Activated naive CD4-positive, alpha-beta T cell treated with anti-CD3 and anti-CD28 coated beads for 36 hours (primary cell): ENCODE results near the gene PTTG1IP2. TPM values are rescaled to one million over a fixed set of nuclear protein-coding genes. Genes with fewer than 3 reads are reported as not detected.
"Not testable (repeated sequence)": the region's sequence is repeated elsewhere in the genome, so short reads cannot be mapped to it uniquely, and the experiment has no call there.

Experiments
- CTCF ChIA-PET: fragments of 350-600 bp; sonication (Branson Sonifier 250); formaldehyde crosslinking; loops from one replicate; lab custom pipeline; 2021; ENCODE audit warnings: antibody characterized with exemption; lab: Charles Lee
- DNase-seq: peaks from one replicate; pipeline ENCODE4 v3.0.0-alpha.2; 2020
- H3K27ac Mint-ChIP-seq: one replicate; pipeline ENCODE4 v1.8.0; 2021; ENCODE audit warnings: mild to moderate bottlenecking, mixed read lengths
- H3K27me3 Mint-ChIP-seq: one replicate; pipeline ENCODE4 v1.8.0; 2021; ENCODE audit warnings: low read depth, mixed read lengths
- H3K36me3 Mint-ChIP-seq: one replicate; pipeline ENCODE4 v1.8.0; 2021; ENCODE audit warnings: low read depth, mixed read lengths
- H3K4me1 Mint-ChIP-seq: one replicate; pipeline ENCODE4 v1.8.0; 2021; ENCODE audit warnings: low read depth, mixed read lengths
- H3K4me3 Mint-ChIP-seq: one replicate; pipeline ENCODE4 v1.8.0; 2021; ENCODE audit warnings: mild to moderate bottlenecking, moderate library complexity, mixed read lengths
- H3K9me3 Mint-ChIP-seq: one replicate; pipeline ENCODE4 v1.8.0; 2021; ENCODE audit warnings: mixed read lengths
- intact Hi-C: fragments of 100-400 bp; cut with micrococcal nuclease; formaldehyde crosslinking; loops from one replicate; pipeline ENCODE4 v1.15.1; 2023
- total RNA-seq, 2 experiments: library from RNA; stranded (reverse); gene quantifications; one replicate each; pipeline ENCODE4 v1.2.3, GENCODE V29; 2021

PTTG1IP2 gene
- total RNA-seq, 2 experiments from 2014 or later: not detected

- no peaks in the 10 kb centered on the region for H3K36me3 Mint-ChIP-seq
- H3K4me3 Mint-ChIP-seq: no peak overlapping the region
- H3K4me1 Mint-ChIP-seq: peaks cover 5% of the 10 kb centered on the region
- CTCF ChIA-PET: interaction anchor here (0.5 to 1.8 kb wide), 16 partner anchors 13 to 1520 kb away, joined by 3 to 19 read pairs (median 4); no protein-coding TSS in a partner anchor
- peaks cover 3% of the 10 kb centered on the region for H3K27me3 Mint-ChIP-seq
- no peak overlapping the region for H3K27ac Mint-ChIP-seq
- H3K9me3 Mint-ChIP-seq: no peaks in the 10 kb centered on the region
- intact Hi-C loops: loop anchor here (1.0 to 10.0 kb wide), 5 partner anchors 65 to 1329 kb away; no protein-coding TSS in a partner anchor
- no peak for DNase-seq
Observed at GRCh38 chr7:90455163-90456030, 14.0 kb upstream of the PTTG1IP2 start.

- intact Hi-C loops: loop anchor here (5.0 to 10.0 kb wide), 2 partner anchors 1179 to 1327 kb away; no protein-coding TSS in a partner anchor
- H3K4me3 Mint-ChIP-seq: no peak overlapping the region
Observed at GRCh38 chr7:90458104-90458503, 11.3 kb upstream of the PTTG1IP2 start.

GRCh38 chr7:90459888-90460287 lies 9.6 kb upstream of the PTTG1IP2 start:
- intact Hi-C loops: loop anchor here (5.0 to 10.0 kb wide), 2 partner anchors 1177 to 1325 kb away; no protein-coding TSS in a partner anchor
- CTCF ChIA-PET: no interaction called here

More at GRCh38 chr7:90458104-90458503, 11.3 kb upstream of the PTTG1IP2 start:
- Mint-ChIP-seq H3K27me3 (peaks cover 3% of the 10 kb centered on the region), H3K36me3 (no peaks in the 10 kb centered on the region), H3K4me1 (peaks cover 9% of the 10 kb centered on the region), H3K27ac (no peak overlapping the region), H3K9me3 (no peaks in the 10 kb centered on the region)
- no peak for DNase-seq
- CTCF ChIA-PET: no interaction called here

GRCh38 chr7:90461219-90461618 lies 8.2 kb upstream of the PTTG1IP2 start:
- peaks cover 23% of the 10 kb centered on the region for H3K9me3 Mint-ChIP-seq
- CTCF ChIA-PET: no interaction called here
- no peak overlapping the region for H3K27ac Mint-ChIP-seq
- intact Hi-C loops: no loop called here
- peaks cover 11% of the 10 kb centered on the region for H3K4me1 Mint-ChIP-seq
- H3K27me3 Mint-ChIP-seq: no peaks in the 10 kb centered on the region
- no peak for DNase-seq
- H3K4me3 Mint-ChIP-seq: no peak overlapping the region
- H3K36me3 Mint-ChIP-seq: peaks cover 22% of the 10 kb centered on the region

More at GRCh38 chr7:90459888-90460287, 9.6 kb upstream of the PTTG1IP2 start:
- Mint-ChIP-seq H3K27me3 (peaks cover 3% of the 10 kb centered on the region), H3K4me1 (peaks cover 16% of the 10 kb centered on the region), H3K36me3 (peaks cover 14% of the 10 kb centered on the region), H3K9me3 (peaks cover 13% of the 10 kb centered on the region), H3K27ac (no peak overlapping the region), H3K4me3 (no peak overlapping the region)
- no peak for DNase-seq

- intact Hi-C loops, CTCF ChIA-PET, H3K27me3 Mint-ChIP-seq, H3K27ac Mint-ChIP-seq, H3K4me3 Mint-ChIP-seq, DNase-seq: not testable (repeated sequence)
- Mint-ChIP-seq H3K4me1 (peaks cover 11% of the 10 kb centered on the region), H3K36me3 (peaks cover 22% of the 10 kb centered on the region), H3K9me3 (peaks cover 23% of the 10 kb centered on the region)
Observed at GRCh38 chr7:90463151-90463628, 6.2 kb upstream of the PTTG1IP2 start.

- Mint-ChIP-seq H3K4me3 (no peak overlapping the region), H3K27me3 (no peaks in the 10 kb centered on the region), H3K4me1 (peaks cover 11% of the 10 kb centered on the region), H3K9me3 (peaks cover 23% of the 10 kb centered on the region), H3K27ac (no peak overlapping the region), H3K36me3 (peaks cover 22% of the 10 kb centered on the region)
- intact Hi-C loops: no loop called here
- CTCF ChIA-PET: no interaction called here
- no peak for DNase-seq
Observed at GRCh38 chr7:90465816-90466215, 3.6 kb upstream of the PTTG1IP2 start.

- Mint-ChIP-seq H3K4me1 (peaks cover 2% of the 10 kb centered on the region), H3K9me3 (no peaks in the 10 kb centered on the region), H3K27me3 (peaks cover 14% of the 10 kb centered on the region), H3K4me3 (no peak overlapping the region), H3K36me3 (no peaks in the 10 kb centered on the region), H3K27ac (no peak overlapping the region)
- no peak for DNase-seq
- intact Hi-C loops: no loop called here
- CTCF ChIA-PET: no interaction called here
Observed at GRCh38 chr7:90472805-90473540, 3.5 kb downstream of the PTTG1IP2 start.

GRCh38 chr7:90473814-90474213 lies 4.4 kb downstream of the PTTG1IP2 start:
- Mint-ChIP-seq H3K36me3 (no peaks in the 10 kb centered on the region), H3K27ac (no peak overlapping the region), H3K9me3 (no peaks in the 10 kb centered on the region), H3K4me3 (no peak overlapping the region), H3K4me1 (peaks cover 2% of the 10 kb centered on the region), H3K27me3 (peaks cover 14% of the 10 kb centered on the region)
- CTCF ChIA-PET: no interaction called here
- DNase-seq: no peak
- intact Hi-C loops: no loop called here

GRCh38 chr7:90474284-90475210 lies 5.1 kb downstream of the PTTG1IP2 start:
- peaks cover 14% of the 10 kb centered on the region for H3K27me3 Mint-ChIP-seq
- no peaks in the 10 kb centered on the region for H3K9me3 Mint-ChIP-seq
- H3K36me3 Mint-ChIP-seq: no peaks in the 10 kb centered on the region
- H3K4me1 Mint-ChIP-seq: peaks cover 2% of the 10 kb centered on the region
- intact Hi-C loops: no loop called here
- CTCF ChIA-PET: no interaction called here
- no peak overlapping the region for H3K4me3 Mint-ChIP-seq
- DNase-seq: no peak
- H3K27ac Mint-ChIP-seq: no peak overlapping the region

GRCh38 chr7:90483251-90483650 lies 13.8 kb downstream of the PTTG1IP2 start:
- H3K4me1 Mint-ChIP-seq: no peaks in the 10 kb centered on the region
- DNase-seq: no peak
- intact Hi-C loops: no loop called here
- H3K4me3 Mint-ChIP-seq: no peak overlapping the region
- no peak overlapping the region for H3K27ac Mint-ChIP-seq
- peaks cover 6% of the 10 kb centered on the region for H3K27me3 Mint-ChIP-seq
- H3K36me3 Mint-ChIP-seq: no peaks in the 10 kb centered on the region
- no peaks in the 10 kb centered on the region for H3K9me3 Mint-ChIP-seq
- CTCF ChIA-PET: interaction anchor here (0.7 kb wide), 1 partner anchor 722 kb away, joined by 3 read pairs; no protein-coding TSS in a partner anchor

GRCh38 chr7:90484706-90485105 lies 15.3 kb downstream of the PTTG1IP2 start:
- CTCF ChIA-PET: no interaction called here
- peaks cover 6% of the 10 kb centered on the region for H3K27me3 Mint-ChIP-seq
- H3K4me1 Mint-ChIP-seq: no peaks in the 10 kb centered on the region
- no peaks in the 10 kb centered on the region for H3K9me3 Mint-ChIP-seq
- DNase-seq: no peak
- intact Hi-C loops: no loop called here
- H3K36me3 Mint-ChIP-seq: no peaks in the 10 kb centered on the region
- no peak overlapping the region for H3K4me3 Mint-ChIP-seq
- H3K27ac Mint-ChIP-seq: no peak overlapping the region
